LNCaP clone FGC (cell line): Measurements from ENCODE around the gene TBXA2R.

ENCODE experiments used
- DNase-seq: peaks from one replicate; pipeline ENCODE4 v3.0.0-alpha.2; 2011; ENCODE audit warnings: low read depth
- H3K4me3 ChIP-seq: 2 replicates; pipeline ENCODE4 v1.5.1; 2011; ENCODE audit warnings: mild to moderate bottlenecking, low read depth, low read length, control low read depth
- CTCF ChIP-seq: IDR thresholded peaks from 2 replicates; pipeline ENCODE4 v1.5.1; 2012; ENCODE audit warnings: mild to moderate bottlenecking; ENCODE audit not compliant: control insufficient read depth, insufficient read depth; ENCODE audit errors: extremely low read depth

The TBXA2R gene

GRCh38 chr19:3606690-3607289 lies at the start of gene TBXA2R:
Gene TBXA2R (minus strand): TSS chr19:3606875. CDS start chr19:3600634, 6,241 bp downstream.
- no peak for TF ChIP-seq CTCF
- peak within 1 kb of the TSS; percentile 36 for H3K4me3 ChIP-seq
- DNase-seq = no peak

- H3K4me3 ChIP-seq = no peak overlapping the region
- no peak for DNase-seq
- no peak for TF ChIP-seq CTCF
Measured at GRCh38 chr19:3656073-3656746, 49.5 kb upstream of the TBXA2R start.

GRCh38 chr19:3655402-3656072 lies 48.9 kb upstream of the TBXA2R start:
- DNase-seq = no peak
- no peak for TF ChIP-seq CTCF

GRCh38 chr19:3653865-3654513 lies 47.3 kb upstream of the TBXA2R start:
- H3K4me3 ChIP-seq = no peak overlapping the region
- no peak for DNase-seq
- TF ChIP-seq CTCF = 0 out of 2 replicates have a peak, but pooled peaks have one; percentile 11

More at GRCh38 chr19:3655402-3656072, 48.9 kb upstream of the TBXA2R start:
- no peak overlapping the region for H3K4me3 ChIP-seq

- DNase-seq = no peak
- H3K4me3 ChIP-seq = no peak overlapping the region
- TF ChIP-seq CTCF = no peak
Measured at GRCh38 chr19:3653081-3653795, 46.6 kb upstream of the TBXA2R start.

GRCh38 chr19:3652422-3652821 lies 45.7 kb upstream of the TBXA2R start:
- no peak for DNase-seq
- H3K4me3 ChIP-seq = no peak overlapping the region
- TF ChIP-seq CTCF = no peak
